HG03139 (cell line): ENCODE results near the gene GCGR.

ENCODE experiments used
- ATAC-seq: cut with Tn5 transposase; IDR thresholded peaks from one replicate; pipeline ENCODE4 v1.9.1; 2021; ENCODE audit not compliant: unreplicated experiment

Gene GCGR

DNA sequence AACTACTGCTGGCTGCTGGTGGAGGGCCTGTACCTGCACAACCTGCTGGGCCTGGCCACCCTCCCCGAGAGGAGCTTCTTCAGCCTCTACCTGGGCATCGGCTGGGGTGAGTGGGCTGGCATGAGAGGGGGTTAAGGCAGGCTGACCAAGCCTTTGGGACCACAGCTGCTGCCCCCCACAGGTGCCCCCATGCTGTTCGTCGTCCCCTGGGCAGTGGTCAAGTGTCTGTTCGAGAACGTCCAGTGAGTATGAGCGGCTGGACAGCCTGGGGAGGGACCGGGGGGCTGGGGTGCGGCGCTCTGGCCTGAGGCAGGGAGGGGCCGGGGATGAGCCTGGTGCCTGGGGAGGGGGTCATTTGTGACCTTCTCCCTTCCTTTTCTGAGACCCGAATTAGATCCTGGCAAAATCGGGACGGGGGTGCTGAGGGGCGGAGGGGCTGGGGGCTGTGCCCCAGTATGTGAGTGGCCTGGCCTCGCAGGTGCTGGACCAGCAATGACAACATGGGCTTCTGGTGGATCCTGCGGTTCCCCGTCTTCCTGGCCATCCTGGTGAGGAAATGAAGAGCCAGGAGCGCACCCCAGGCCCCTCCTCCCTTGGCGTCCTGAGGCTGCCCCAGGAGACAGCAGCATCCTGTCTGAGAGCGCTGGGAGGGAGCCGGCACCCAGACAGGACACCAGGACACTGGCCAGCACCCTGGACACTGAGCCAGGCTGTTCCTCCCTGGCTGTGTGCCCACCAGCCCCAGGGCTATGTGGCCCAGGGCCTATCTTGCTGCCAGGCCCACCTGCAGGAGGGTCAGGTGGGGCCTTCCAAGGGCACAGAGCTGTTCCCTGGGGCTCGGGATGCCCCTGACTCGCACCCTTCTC is 8.0 kb downstream of the GCGR start:
- no peak for ATAC-seq

DNA sequence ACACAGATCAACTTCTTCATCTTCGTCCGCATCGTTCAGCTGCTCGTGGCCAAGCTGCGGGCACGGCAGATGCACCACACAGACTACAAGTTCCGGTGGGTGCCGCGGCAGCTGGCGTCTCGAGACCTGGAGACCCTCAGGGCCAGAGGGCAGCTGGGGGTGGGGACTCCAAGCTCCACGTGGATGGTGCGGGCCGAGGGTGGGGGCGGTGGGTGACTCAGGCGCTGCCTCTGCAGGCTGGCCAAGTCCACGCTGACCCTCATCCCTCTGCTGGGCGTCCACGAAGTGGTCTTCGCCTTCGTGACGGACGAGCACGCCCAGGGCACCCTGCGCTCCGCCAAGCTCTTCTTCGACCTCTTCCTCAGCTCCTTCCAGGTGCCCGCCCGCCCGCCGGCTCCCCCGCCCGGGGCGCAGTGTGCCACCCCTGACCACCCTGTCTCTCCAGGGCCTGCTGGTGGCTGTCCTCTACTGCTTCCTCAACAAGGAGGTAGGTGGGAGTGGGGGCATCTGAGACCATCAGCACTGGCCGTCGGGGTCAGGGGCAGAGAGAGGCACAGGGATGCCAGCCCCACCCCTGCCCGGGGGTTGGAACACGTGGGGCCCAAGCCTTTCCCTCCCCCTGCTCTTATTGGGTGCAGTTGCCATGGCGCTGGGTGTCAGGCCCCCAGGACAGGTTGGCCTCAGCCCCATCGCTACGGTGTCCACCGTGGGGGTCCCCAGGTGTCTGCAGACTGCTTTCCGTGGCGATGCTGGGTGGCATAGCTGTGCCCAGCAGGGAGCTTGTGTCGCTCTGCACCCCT is 8.8 kb downstream of the GCGR start:
- no peak for ATAC-seq

DNA sequence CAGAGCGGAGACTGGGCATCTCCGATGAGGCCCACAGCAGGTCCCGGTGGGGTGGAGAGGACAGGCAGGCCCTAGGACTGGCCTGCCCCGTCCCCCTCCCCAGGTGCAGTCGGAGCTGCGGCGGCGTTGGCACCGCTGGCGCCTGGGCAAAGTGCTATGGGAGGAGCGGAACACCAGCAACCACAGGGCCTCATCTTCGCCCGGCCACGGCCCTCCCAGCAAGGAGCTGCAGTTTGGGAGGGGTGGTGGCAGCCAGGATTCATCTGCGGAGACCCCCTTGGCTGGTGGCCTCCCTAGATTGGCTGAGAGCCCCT is 9.4 kb downstream of the GCGR start:
- no peak for ATAC-seq

DNA sequence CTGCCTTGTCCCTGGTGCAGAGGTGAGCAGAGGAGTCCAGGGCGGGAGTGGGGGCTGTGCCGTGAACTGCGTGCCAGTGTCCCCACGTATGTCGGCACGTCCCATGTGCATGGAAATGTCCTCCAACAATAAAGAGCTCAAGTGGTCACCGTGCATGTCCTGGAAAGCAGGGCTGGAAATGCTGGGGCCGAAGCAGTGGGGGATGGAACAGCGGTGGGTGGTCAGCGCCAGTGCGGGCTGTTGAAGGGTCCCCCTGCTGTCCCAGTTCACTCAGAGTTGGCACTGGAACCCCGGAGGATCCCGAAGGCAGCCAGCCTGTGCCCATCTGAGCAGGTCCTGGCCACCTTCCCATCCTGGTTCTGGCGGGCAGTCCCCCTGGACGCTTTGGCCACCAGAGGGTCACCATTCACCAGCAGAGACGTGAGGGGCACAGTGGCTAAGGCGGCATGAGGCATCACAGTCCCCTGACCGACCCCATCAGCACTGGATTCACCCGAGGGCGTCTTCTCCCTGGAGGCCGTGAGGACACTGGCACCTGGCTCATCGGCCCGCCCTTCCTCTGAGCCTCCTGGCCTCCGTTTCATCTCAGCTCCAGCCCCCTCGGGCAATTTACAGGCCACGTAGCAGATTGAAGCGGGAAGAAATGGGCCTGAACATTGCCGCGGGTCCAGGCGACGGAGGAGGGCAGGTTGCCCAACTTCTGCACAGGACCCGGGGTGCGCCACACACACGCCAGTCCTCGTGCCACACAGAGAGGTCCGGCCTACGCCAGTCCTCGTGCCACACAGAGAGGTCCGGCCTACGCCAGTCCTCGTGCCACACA is 10.1 kb downstream of the GCGR start:
- ATAC-seq: no peak

DNA sequence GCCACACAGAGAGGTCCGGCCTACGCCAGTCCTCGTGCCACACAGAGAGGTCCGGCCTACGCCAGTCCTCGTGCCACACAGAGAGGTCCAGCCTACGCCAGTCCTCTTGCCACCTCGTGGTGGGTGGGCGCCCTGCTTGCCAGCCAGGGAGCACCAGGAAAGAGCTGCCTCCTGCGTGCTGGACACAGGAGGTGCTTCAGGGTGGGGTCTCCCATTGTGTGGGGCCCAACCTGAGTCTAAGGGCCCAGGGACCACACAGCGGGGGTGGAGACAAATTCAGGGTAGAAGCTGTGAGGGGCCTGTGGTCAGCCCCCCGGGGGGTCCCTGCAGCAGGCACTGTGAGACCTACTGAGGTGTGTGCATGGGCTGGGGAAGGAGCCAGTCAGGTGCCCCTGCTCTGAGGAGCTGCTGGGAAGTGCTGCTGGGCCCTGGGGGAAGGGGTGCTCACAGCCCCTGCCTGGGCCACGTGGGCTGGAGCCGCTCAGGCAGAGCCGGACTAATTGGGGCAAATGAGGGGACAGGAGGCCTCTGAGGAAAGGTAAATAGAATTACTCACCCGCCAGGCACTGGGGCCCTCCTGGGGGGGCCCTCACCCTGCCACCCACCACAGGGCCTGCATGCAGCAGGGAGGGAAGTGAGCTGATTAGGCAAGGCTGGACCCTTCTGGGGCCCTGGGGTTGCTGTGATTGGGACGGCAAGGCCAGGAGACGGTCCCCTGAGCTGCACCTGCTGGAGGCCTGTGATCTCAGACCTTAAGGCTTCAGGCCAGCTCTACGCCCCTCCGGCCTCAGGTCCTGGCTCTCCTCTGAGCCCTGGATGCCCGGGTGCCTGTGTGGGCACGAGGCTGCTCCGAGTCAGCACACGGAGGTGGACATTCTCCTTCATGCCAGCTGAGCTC is 11.0 kb downstream of the GCGR start:
- no peak for ATAC-seq

DNA sequence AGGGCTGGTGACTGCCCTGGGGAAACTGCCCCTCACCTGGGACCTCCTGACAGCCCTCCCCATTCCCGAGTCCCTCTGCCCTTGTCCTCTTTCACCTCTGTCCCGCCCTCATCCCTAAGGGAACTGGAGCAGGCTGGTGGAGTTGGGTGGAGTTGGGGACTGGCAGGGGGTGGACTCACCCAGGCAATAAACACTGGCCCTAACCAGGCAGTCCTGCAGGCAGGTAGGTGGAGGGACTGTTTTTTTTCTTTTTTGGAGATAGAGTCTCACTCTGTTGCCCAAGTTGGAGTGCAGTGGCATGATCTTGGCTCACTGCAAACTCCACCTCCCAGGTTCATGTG is 11.7 kb downstream of the GCGR start:
- no peak for ATAC-seq

DNA sequence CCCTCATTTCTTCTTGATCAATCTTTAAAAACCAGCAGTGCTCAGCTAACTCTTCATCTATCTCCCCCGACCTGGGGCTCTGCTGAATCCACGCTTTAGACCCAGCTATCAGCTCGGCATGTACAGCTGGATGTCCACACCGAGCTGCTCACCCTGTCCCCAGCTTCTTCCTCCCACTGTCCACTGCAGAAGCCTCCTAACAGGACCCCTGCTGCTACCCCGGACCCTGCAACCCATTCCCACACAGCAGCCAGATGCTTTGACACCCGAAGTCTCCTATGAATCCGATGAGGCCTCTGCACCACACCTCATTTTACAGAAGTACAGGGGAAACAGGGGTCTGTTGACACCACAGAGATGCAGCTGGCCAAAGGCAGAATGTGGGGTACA is 13.8 kb downstream of the GCGR start:
- no peak for ATAC-seq

DNA sequence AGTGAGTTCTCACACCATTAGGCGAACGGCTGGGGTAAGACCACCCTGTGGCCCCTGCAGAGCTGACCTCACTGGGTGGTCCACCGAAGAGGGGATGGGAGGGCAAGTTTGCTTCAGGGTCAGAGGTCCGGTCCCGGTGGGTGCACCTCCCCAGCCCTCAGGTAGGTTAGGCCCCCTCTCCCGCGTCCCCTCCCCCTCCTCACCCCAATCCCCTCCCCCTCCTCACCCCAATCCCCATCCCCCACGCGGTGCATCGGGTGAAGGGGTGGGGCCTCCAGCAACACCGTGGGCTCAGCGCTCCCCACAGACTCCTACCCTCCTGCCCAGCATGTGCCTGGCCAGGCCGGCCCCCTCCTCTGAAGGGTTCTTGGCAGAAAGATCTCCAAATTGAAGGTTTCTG is 15.8 kb downstream of the GCGR start:
- ATAC-seq: no peak

DNA sequence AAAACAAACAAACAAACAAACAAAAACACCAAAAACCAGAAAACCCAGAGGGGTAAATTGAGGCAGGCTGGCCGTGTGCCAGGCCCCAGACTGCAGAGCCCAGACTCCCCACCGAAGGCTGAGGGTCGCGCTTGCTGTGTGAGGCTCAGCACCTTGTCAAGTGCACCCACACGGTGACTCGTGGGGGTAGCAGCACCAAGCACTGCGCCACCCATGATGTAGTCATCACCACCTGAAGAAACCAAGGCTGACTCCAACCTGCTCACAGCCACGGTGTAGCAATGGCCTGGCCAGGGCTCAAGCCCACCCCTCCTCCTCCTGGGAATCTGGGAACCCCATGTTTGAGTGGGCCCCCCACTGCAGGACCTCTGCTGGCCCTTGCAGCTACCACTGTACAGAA is 17.2 kb downstream of the GCGR start:
- no peak for ATAC-seq

DNA sequence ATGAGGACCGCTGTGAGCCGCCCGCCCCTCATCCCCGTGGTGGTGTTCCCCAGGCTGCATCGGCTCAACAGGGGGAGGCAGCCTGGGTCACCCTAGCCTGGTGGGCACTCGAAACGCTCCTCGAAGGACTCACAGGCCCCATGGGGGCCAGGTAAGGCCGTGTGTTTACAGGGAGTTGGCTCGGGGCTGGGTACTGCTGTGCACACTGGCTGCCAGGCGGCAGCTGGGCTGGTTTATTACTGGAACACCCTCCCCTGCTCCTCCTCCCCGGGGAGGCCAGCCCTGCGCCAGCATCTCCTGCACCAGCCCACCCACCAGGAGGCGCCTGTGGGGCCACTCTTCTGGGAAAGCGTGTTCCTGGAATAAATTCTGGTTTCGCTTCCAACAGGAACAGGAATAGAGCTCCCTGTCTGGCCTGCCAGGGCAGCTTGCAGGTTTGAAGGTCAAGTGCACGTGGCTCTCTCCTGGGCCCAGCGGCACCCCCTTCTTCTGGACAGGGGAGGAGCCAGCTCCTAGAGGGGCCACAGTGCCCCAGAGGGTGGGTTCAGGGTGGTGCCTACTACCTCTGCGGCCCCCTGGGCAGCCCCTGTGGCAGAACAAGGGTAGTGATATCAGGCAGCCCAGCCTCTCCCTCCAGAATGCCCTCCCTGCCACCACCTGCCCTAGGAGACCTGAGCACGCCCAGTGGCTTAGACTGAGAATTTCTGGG is 17.8 kb downstream of the GCGR start:
- no peak for ATAC-seq

DNA sequence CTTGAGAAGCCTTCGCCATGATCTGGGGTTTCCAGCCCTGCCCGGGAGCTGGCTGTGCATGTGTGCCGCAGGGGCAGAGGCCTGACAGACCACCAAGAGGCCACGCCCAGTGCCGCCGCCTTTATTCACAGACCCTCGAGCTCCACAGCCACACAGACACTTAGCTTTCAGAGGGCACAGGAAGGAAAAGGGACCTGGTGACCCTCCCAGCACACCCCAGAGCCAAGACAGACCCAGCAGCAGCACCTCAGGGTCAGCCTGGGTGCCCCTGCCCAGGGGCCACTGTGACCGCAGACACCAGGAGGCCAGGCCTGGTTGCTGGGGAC is 18.3 kb downstream of the GCGR start:
- no peak for ATAC-seq

DNA sequence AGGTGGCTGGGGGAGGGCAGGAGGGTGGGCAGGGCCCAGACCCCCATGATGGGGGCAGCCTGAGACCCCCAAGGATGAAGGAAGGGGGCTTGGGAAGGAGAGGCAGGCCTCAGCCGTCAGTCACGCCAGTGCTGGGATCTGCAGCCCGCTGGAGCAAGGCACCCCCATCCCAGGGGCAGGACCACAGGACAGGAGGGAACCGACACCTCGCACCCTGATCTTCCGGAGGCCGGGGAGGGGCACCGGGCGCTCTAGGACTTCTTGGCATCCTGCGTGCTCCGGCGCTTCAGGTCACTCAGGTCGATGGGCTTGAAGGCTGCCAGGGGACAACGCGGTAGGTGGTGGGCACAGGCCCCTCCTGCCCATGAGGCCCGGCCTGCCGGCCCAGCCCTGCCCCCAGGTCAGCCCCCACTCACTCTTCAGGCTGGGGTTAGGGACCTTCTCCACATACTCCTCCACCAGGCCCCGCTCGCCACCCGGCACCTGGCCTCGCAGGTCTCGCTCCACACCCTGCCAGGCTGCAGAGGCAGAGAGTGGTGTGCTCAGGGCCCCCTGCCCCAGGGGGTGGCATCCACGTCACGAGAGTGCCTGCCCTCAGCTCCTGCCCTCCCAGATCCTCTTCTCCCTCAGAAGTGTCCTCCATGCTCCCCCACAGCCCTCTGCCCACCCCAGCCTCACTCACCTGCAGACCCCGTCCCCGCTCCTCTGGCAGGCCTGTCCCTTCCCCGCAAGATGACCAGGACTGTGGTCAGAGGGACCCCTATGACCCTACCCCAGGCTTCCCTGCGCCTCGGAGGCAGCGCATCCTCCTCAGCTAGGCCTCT is 19.3 kb downstream of the GCGR start:
- no peak for ATAC-seq

DNA sequence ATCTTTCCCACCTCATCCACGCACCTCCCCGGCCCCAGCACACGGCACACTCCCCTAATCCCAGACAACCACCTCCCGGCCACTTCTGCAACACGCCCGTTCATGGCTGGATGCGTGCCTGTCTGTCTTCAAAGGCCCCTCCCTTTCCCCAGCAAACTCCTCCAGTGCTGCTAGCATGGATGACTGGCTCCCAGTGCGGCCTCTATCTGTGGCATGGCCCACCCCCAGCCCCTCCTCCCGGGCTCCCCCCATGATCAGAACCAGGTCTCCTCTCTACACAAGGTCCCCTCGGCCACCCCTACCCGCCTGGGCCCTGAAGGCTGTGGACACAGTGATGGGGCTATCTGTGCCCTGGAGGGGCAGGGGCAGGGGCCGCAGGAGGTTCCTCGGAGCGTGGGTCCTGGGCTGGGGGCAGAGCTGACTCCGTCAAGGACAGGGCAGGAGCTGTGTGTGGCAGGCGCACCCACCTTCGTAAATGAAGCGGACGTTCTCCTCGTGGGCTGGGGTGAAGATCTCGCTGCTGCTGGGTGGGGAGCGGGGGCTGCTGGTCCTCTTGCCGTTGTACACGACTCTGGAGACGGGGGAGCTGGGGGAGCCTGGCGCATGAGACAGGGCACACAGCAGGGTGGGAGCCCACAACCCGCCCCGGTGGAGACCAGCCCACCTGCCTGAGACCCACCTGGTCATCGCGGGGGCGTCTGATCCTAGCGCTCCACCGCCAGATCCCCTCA is 20.0 kb downstream of the GCGR start:
- no peak for ATAC-seq

DNA sequence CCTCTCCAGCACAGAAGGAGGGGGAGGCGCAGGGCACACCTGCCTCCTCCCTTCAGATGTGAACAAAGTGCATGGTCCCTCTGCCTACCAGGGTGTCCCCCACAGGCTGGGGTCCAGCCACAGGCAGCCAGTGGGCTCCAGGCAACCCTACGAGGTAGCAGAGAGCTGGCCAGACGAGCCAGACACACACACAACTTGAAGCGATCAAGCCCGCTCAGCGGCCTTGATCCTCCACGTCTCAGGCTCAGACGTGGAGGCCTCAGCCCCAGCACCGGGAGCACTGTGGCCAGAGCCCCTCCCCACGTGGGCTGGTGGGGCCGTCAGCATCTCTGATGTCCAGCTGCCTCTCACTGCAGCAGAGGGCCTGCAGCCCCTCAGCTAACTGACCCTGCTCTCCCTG is 20.6 kb downstream of the GCGR start:
- ATAC-seq: no peak

DNA sequence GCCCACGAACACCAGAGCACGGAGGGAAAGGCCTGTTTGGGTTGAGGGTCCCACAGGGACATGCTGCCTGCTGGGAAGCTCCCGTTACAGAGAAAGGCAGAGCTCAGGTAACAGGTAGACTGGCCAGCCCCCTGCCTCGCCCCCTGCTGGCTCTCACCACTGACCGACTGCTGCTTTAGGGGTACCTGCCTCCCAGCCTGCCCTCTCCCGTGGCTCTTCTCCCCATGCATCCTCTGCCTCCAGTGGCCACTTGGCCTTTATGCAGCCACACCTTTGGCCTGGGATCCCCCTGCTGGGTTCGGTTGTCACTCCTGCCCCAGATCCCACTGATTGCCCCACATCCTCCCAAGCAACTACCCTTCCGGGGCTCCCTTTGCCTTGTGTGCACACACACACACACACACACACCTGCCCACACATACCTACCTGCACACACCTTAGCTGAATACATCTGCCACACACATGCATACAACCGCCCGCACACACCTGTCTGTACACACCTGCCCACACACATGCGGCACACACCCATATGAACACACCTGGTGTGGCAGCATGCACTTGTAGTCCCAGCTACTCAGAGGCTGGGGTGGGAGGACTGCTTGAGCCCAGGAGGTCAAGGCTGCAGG is 22.0 kb downstream of the GCGR start:
- no peak for ATAC-seq

DNA sequence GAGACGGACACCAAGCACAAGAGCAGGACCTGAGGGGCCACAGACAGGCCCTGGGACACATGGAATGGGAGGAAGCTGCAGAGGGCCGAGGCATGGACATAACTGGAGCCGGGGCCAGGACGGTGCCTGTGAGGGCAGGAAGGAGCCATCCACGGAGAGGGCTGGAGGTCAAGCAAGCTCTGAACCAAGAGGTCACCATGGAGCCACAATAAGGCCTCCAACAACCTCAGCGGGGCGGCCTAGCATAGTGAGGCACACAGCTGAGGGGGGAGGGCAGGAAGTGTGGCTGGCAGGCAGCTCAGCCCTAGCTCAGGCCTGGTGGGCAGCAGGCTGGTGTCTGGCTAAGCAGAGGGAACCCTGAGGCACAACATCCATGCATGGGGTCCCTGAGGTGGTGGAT is 24.7 kb downstream of the GCGR start:
- ATAC-seq: no peak

DNA sequence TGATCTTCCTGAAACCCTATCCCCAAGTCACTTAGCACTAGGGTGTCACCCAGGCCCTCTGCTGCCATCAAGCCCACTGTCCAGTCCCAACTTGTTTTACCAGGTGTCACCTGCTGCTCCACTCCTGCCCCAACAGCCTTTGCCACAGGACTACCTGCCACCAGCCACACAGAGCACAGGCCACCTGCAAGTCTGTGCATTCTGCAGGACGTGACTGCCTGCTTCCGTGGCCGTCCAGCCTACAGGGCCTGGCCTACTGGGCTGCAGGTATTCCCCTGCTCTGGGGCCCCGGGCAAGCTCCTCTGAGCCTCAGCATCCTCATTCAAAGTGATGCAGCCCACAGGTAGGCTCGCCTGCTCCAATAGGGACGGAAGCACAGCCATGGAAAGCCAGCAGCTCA is 25.9 kb downstream of the GCGR start:
- ATAC-seq: no peak

DNA sequence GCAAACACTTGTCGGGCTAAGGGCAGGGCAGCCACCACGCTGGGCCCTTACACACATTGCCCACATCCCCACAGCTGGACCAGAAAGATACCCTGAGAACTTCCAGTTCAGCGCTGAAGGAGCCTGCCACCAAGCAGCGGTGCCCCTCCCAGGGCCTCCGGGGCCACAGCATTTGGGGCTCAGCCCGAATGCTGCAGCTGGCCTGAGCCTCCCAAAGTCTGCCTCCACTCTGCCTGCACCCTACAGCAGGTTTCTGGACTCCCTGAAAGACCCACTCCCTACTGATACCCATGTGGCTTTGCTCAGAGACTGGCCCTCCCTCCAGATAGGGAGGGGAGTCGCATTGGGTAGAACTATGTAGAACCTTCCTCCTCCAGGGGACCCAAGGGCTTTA is 27.6 kb downstream of the GCGR start:
- no peak for ATAC-seq
